ENCODE measurements around the gene SPR.
"Not testable (repeated sequence)": the region's sequence is repeated elsewhere in the genome, so short reads cannot be mapped to it uniquely, and the experiment has no call there.

Gene SPR

GRCh38 chr2:72888438-72889202 is 1.4 kb downstream of the SPR start:
- DNase-seq (ENCODE audit: low read depth in 2 of 2): no peak

GRCh38 chr2:72889991-72890390 is 2.8 kb downstream of the SPR start:
- no peak for DNase-seq (ENCODE audit: low read depth in 2 of 2)

GRCh38 chr2:72891091-72891818 is 4.0 kb downstream of the SPR start:
- no peak for DNase-seq (ENCODE audit: low read depth in 2 of 2)

GRCh38 chr2:72892506-72893173 is 5.4 kb downstream of the SPR start:
- DNase-seq (ENCODE audit: low read depth in 2 of 2): peak; percentile 29 to 45

GRCh38 chr2:72893594-72894319 is 6.5 kb downstream of the SPR start:
- DNase-seq (ENCODE audit: low read depth in 2 of 2): no peak

GRCh38 chr2:72894514-72894913 is 7.3 kb downstream of the SPR start:
- no peak for DNase-seq (ENCODE audit: low read depth in 2 of 2)

GRCh38 chr2:72895154-72895553 is 7.9 kb downstream of the SPR start:
- DNase-seq (ENCODE audit: low read depth in 2 of 2): no peak

GRCh38 chr2:72895759-72896281 is 8.6 kb downstream of the SPR start:
- DNase-seq (ENCODE audit: low read depth in 2 of 2): no peak

- DNase-seq (ENCODE audit: low read depth in 2 of 2): no peak
Observed at GRCh38 chr2:72896446-72896845, 9.2 kb downstream of the SPR start.

GRCh38 chr2:72897785-72898584 is 10.8 kb downstream of the SPR start:
- DNase-seq (ENCODE audit: low read depth in 2 of 2): no peak

GRCh38 chr2:72898585-72898906 is 11.3 kb downstream of the SPR start:
- DNase-seq (ENCODE audit: low read depth in 2 of 2): no peak

GRCh38 chr2:72900191-72900825 is 13.1 kb downstream of the SPR start:
- DNase-seq (ENCODE audit: low read depth in 2 of 2): no peak

- no peak for DNase-seq (ENCODE audit: low read depth in 2 of 2)
Observed at GRCh38 chr2:72901426-72901825, 14.2 kb downstream of the SPR start.

- not testable (repeated sequence) for DNase-seq (ENCODE audit: low read depth in 2 of 2)
Observed at GRCh38 chr2:72907369-72907768, 20.2 kb downstream of the SPR start.

- DNase-seq (ENCODE audit: low read depth in 2 of 2): no peak
Observed at GRCh38 chr2:72908741-72909140, 21.5 kb downstream of the SPR start.

- DNase-seq (ENCODE audit: low read depth in 2 of 2): no peak
Observed at GRCh38 chr2:72911256-72911655, 24.0 kb downstream of the SPR start.

- DNase-seq (ENCODE audit: low read depth in 2 of 2): no peak
Observed at GRCh38 chr2:72913486-72914205, 26.4 kb downstream of the SPR start.

- no peak for DNase-seq (ENCODE audit: low read depth in 2 of 2)
Observed at GRCh38 chr2:72914206-72914559, 27.0 kb downstream of the SPR start.

GRCh38 chr2:72914589-72915319 is 27.5 kb downstream of the SPR start:
- no peak for DNase-seq (ENCODE audit: low read depth in 2 of 2)

All from activated CD4-positive, alpha-beta T cell treated with anti-CD3 and anti-CD28 coated beads for 24 hours (primary cell).